Vagina (tissue), 2 donors: Measurements from ENCODE around the gene FAM32A. TPM values are rescaled to one million over a fixed set of nuclear protein-coding genes. Genes with fewer than 3 reads are reported as not detected.

Experiments
- DNase-seq, 2 donors: peaks; one replicate each; pipeline ENCODE4 v3.0.0-alpha.2; 2017; ENCODE audit errors: extremely low spot score in 2 of 2
- H3K27ac ChIP-seq: fragments of 200-600 bp; sonication (generic); one replicate; pipeline ENCODE4 v1.5.1; 2019
- H3K27me3 ChIP-seq: fragments of 200-600 bp; sonication (generic); one replicate; pipeline ENCODE4 v1.5.1; 2019
- H3K36me3 ChIP-seq, 2 donors: fragments of 200-600 bp; sonication (generic); one replicate each; pipeline ENCODE4 v1.5.1; 2017 to 2019
- H3K4me1 ChIP-seq: fragments of 200-600 bp; sonication (generic); one replicate; pipeline ENCODE4 v1.5.1; 2019
- H3K4me3 ChIP-seq, 2 donors: fragments of 200-600 bp; sonication (generic); 1 replicate in 1 of 2; 2 replicates in 1 of 2; pipeline ENCODE4 v1.5.1; 2016 to 2019
- H3K9me3 ChIP-seq: fragments of 200-600 bp; sonication (generic); one replicate; pipeline ENCODE4 v1.5.1; 2019
- CTCF ChIP-seq, 3 experiments: fragments of 450-650 bp in 2 of 3; fragments of 200-600 bp in 1 of 3; sonication (generic) in 1 of 3; IDR thresholded peaks; one replicate each; pipeline ENCODE4 v1.5.1; 2017 to 2019; ENCODE audit warnings: antibody characterized with exemption in 3 of 3, mild to moderate bottlenecking in 2 of 3, moderate library complexity in 2 of 3
- POLR2A ChIP-seq, 2 donors: fragments of 450-650 bp; IDR thresholded peaks; one replicate each; pipeline ENCODE4 v1.6.1; 2017; ENCODE audit warnings: antibody characterized with exemption in 2 of 2, mild to moderate bottlenecking in 2 of 2, moderate library complexity in 2 of 2
- POLR2AphosphoS5 ChIP-seq, 2 donors: sonication (generic); formaldehyde crosslinking; IDR thresholded peaks; one replicate each; pipeline ENCODE4 v1.9.0; 2017; ENCODE audit warnings: antibody characterized with exemption in 2 of 2, mild to moderate bottlenecking in 2 of 2, low read depth in 1 of 2; ENCODE audit not compliant: insufficient read depth in 1 of 2
- intact Hi-C: fragments of 100-400 bp; cut with DNase I; formaldehyde crosslinking; loops from one replicate; pipeline ENCODE4 v1.15.1; 2023
- total RNA-seq: library from RNA; depleted of rRNA; stranded (reverse); fragments of >200 nt; gene quantifications from one replicate; pipeline ENCODE4 v1.2.3, GENCODE V29; 2016

Gene FAM32A
- total RNA-seq, 1 donor from 2014 or later = 57.2 TPM

DNA sequence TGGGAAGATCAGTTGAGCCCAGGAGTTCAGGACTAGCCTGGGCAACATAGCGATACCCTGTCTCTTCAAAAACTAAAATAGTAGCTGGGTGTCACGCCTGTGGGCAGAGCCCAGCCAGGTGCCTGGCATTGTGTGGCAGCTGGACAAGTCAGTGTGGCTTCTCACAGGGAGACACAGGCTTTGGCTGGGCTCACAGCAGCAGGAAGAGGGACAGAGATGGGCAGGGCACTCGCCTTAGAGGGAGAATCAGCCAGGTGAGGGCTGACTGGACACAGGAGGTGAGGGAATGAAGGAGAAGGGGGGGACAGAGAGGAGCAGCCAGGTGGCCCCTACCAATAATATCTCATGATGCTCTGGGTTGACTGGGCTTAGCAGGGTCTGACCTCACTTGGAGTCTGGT lies 3.3 kb downstream of the FAM32A start:
- H3K27ac ChIP-seq = no peak overlapping the region
- peaks cover 0 to 33% of the 10 kb centered on the region in 2 donors for H3K36me3 ChIP-seq
- peaks cover 30% of the 10 kb centered on the region for H3K4me1 ChIP-seq
- no peak overlapping the region for H3K4me3 ChIP-seq
- intact Hi-C loops = loop anchor here (10.0 kb wide), 2 partner anchors 74 to 564 kb away; partner anchors contain the start of gene RAB8A
- DNase-seq = no peak
- TF ChIP-seq POLR2A (IDR thresholded peaks at IDR 0.05) (no peak), CTCF (IDR thresholded peaks at IDR 0.05) (no peak), POLR2AphosphoS5 (IDR thresholded peaks at IDR 0.05; ENCODE audit: insufficient read depth in 1 of 2, low read depth in 1 of 2) (no peak)
- H3K27me3 ChIP-seq = no peaks in the 10 kb centered on the region
- no peaks in the 10 kb centered on the region for H3K9me3 ChIP-seq

DNA sequence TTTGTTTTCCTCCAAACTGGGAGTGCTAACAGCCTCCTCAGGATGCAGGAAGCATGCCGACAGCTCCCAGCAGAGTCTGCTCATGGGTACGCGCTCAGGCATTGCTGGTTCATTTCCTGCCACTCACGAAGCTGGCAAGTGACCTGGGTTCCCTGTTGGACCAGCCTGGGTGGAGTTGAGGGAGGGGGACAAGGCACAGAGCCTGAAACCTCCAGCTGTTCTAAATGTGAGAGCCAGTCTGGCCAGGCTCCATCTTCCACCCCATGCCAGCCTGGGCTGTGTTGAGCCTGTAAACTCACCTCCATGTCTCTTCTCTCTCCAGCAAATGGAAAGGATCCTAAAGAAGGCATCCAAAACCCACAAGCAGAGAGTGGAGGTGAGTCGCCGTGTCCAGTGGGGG lies 5.0 kb downstream of the FAM32A start:
- Histone ChIP-seq H3K4me3 (no peak overlapping the region), H3K9me3 (no peaks in the 10 kb centered on the region), H3K27me3 (no peaks in the 10 kb centered on the region), H3K27ac (no peak overlapping the region), H3K36me3 (peaks cover 0 to 33% of the 10 kb centered on the region in 2 donors), H3K4me1 (peaks cover 30% of the 10 kb centered on the region)
- intact Hi-C loops = no loop called here
- TF ChIP-seq POLR2A (IDR thresholded peaks at IDR 0.05) = no peak
- no peak for TF ChIP-seq POLR2AphosphoS5 (IDR thresholded peaks at IDR 0.05; ENCODE audit: insufficient read depth in 1 of 2, low read depth in 1 of 2)
- no peak for TF ChIP-seq CTCF (IDR thresholded peaks at IDR 0.05)
- DNase-seq = no peak

GRCh38 chr19:16190736-16191135 lies 5.5 kb downstream of the FAM32A start:
- Histone ChIP-seq H3K27ac (no peak overlapping the region), H3K36me3 (peaks cover 0 to 33% of the 10 kb centered on the region in 2 donors), H3K9me3 (no peaks in the 10 kb centered on the region), H3K4me1 (peaks cover 29% of the 10 kb centered on the region), H3K4me3 (no peak overlapping the region), H3K27me3 (no peaks in the 10 kb centered on the region)
- TF ChIP-seq POLR2A (IDR thresholded peaks at IDR 0.05) = no peak
- TF ChIP-seq CTCF (IDR thresholded peaks at IDR 0.05) = no peak
- intact Hi-C loops = no loop called here
- no peak for DNase-seq

- intact Hi-C loops = no loop called here
- TF ChIP-seq CTCF (IDR thresholded peaks at IDR 0.05) = no peak
- TF ChIP-seq POLR2AphosphoS5 (IDR thresholded peaks at IDR 0.05; ENCODE audit: insufficient read depth in 1 of 2, low read depth in 1 of 2) = no peak
- no peak for TF ChIP-seq POLR2A (IDR thresholded peaks at IDR 0.05)
- no peak for DNase-seq
- Histone ChIP-seq H3K36me3 (peaks cover 0 to 33% of the 10 kb centered on the region in 2 donors), H3K4me1 (peaks cover 23% of the 10 kb centered on the region), H3K9me3 (no peaks in the 10 kb centered on the region), H3K4me3 (no peak overlapping the region), H3K27ac (no peak overlapping the region), H3K27me3 (no peaks in the 10 kb centered on the region)
Measured at GRCh38 chr19:16191216-16191908, 6.2 kb downstream of the FAM32A start.

GRCh38 chr19:16193466-16193865 lies 8.3 kb downstream of the FAM32A start:
- peaks cover 14% of the 10 kb centered on the region for H3K4me1 ChIP-seq
- peaks cover 0 to 33% of the 10 kb centered on the region in 2 donors for H3K36me3 ChIP-seq
- H3K9me3 ChIP-seq = no peaks in the 10 kb centered on the region
- no peak overlapping the region for H3K27ac ChIP-seq
- TF ChIP-seq POLR2A (IDR thresholded peaks at IDR 0.05) (no peak), POLR2AphosphoS5 (IDR thresholded peaks at IDR 0.05; ENCODE audit: insufficient read depth in 1 of 2, low read depth in 1 of 2) (no peak), CTCF (IDR thresholded peaks at IDR 0.05) (no peak)
- H3K27me3 ChIP-seq = no peaks in the 10 kb centered on the region
- no peak for DNase-seq
- intact Hi-C loops = no loop called here
- no peak overlapping the region for H3K4me3 ChIP-seq
